ENCODE data around the gene CR2.

DNA sequence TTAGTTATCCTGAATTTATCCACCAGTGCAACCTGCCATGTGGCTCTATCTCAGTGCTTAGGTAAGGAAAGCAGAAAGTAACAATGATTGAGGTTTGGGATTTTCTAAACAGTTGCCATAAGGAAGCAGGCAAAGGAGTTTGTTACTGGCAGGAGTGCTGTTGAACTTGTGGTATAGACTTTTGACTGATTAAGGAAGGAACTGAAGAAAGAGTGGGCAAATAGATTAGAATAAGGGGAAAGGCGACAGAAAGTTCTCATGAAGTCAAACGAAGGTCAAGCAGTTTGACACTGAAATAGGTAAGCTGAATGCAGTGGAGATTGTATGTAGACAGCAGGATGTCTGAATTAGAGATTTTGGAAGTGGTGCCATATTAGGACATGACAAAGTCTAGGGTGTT is 24.2 kb upstream of the CR2 start:
- TF ChIP-seq, protein P1, sequence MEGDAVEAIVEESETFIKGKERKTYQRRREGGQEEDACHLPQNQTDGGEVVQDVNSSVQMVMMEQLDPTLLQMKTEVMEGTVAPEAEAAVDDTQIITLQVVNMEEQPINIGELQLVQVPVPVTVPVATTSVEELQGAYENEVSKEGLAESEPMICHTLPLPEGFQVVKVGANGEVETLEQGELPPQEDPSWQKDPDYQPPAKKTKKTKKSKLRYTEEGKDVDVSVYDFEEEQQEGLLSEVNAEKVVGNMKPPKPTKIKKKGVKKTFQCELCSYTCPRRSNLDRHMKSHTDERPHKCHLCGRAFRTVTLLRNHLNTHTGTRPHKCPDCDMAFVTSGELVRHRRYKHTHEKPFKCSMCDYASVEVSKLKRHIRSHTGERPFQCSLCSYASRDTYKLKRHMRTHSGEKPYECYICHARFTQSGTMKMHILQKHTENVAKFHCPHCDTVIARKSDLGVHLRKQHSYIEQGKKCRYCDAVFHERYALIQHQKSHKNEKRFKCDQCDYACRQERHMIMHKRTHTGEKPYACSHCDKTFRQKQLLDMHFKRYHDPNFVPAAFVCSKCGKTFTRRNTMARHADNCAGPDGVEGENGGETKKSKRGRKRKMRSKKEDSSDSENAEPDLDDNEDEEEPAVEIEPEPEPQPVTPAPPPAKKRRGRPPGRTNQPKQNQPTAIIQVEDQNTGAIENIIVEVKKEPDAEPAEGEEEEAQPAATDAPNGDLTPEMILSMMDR (IDR thresholded peaks at IDR 0.05) = no peak
- TF ChIP-seq POLR2A (IDR thresholded peaks at IDR 0.05) (no peak), EP300 (IDR thresholded peaks at IDR 0.05; ENCODE audit: low read depth) (no peak)

All from transverse colon (tissue), 3 donors.